Transverse colon (tissue), 4 donors: ENCODE measurements around the gene INO80B. TPM values are rescaled to one million over a fixed set of nuclear protein-coding genes. Genes with fewer than 3 reads are reported as not detected.

Experiments used
- DNase-seq: peaks from one replicate; pipeline ENCODE4 v3.0.0-alpha.2; 2019
- H3K27ac ChIP-seq, 4 donors: fragments of 200-600 bp; sonication (generic); 2 replicates each; pipeline ENCODE4 v1.5.1; 2016 to 2018; ENCODE audit warnings: inconsistent platforms in 4 of 4
- H3K27me3 ChIP-seq: fragments of 200-600 bp; sonication (generic); 2 replicates; pipeline ENCODE4 v1.5.1; 2017; ENCODE audit warnings: inconsistent platforms
- H3K36me3 ChIP-seq, 4 donors: fragments of 200-600 bp; sonication (generic); 2 replicates each; pipeline ENCODE4 v1.5.1; 2017 to 2019; ENCODE audit warnings: inconsistent platforms in 4 of 4
- H3K4me1 ChIP-seq, 4 donors: fragments of 200-600 bp; sonication (generic); 2 replicates each; pipeline ENCODE4 v1.5.1; 2017 to 2020; ENCODE audit warnings: inconsistent platforms in 4 of 4
- H3K4me3 ChIP-seq, 4 donors: fragments of 200-600 bp; sonication (generic); 1 replicate in 1 of 4; 2 replicates in 3 of 4; pipeline versions ENCODE4 v1.5.1 to v1.6.1; 2017 to 2019; ENCODE audit warnings: inconsistent platforms in 4 of 4
- H3K9me3 ChIP-seq, 2 donors: fragments of 200-600 bp; sonication (generic); 2 replicates each; pipeline ENCODE4 v1.5.1; 2017 to 2019; ENCODE audit warnings: inconsistent platforms in 2 of 2
- CTCF ChIP-seq, 5 experiments: fragments of 200-600 bp in 3 of 5; fragments of 450-650 bp in 2 of 5; sonication (generic) in 3 of 5; IDR thresholded peaks; 1 replicate in 2 of 5; 2 replicates in 3 of 5; pipeline ENCODE4 v1.5.1; 2016 to 2017; ENCODE audit warnings: antibody characterized with exemption in 5 of 5, inconsistent platforms in 3 of 5, mild to moderate bottlenecking in 2 of 5, moderate library complexity in 1 of 5
- EP300 ChIP-seq: sonication (generic); formaldehyde crosslinking; IDR thresholded peaks from one replicate; pipeline ENCODE4 v1.6.1; 2017; ENCODE audit warnings: antibody characterized with exemption, low read depth
- POLR2A ChIP-seq: fragments of 450-650 bp; IDR thresholded peaks from one replicate; pipeline ENCODE4 v1.6.1; 2016; ENCODE audit warnings: antibody characterized with exemption, mild to moderate bottlenecking, moderate library complexity
- POLR2AphosphoS5 ChIP-seq, 3 donors: sonication (generic); formaldehyde crosslinking; IDR thresholded peaks; one replicate each; pipeline ENCODE4 v1.6.1; 2016; ENCODE audit warnings: antibody characterized with exemption in 3 of 3
- WGBS, 2 donors: methylation state at CpG; one replicate each; pipeline ENCODE4 v1.1.5; 2018; ENCODE audit warnings: low coverage in 1 of 2; 5-methylcytosine and 5-hydroxymethylcytosine counted together
- in situ Hi-C, 4 donors: fragments of 200-750 bp; cut with MboI; loops; one replicate each; pipeline versions ENCODE4 v1.15.0 to v1.15.1; 2017; ENCODE audit warnings: low sequenced_read_pairs in 3 of 4, low pct_ligation_motif_present in 1 of 4, low pct_unique_long_range_greater_than_20kb in 1 of 4
- intact Hi-C: fragments of 100-400 bp; cut with DNase I; formaldehyde crosslinking; loops from one replicate; pipeline ENCODE4 v1.15.1; 2023; ENCODE audit warnings: low total_unique reads
- total RNA-seq, 4 donors: library from RNA; depleted of rRNA; stranded (reverse); fragments of >200 nt; gene quantifications; one replicate each; pipeline ENCODE4 v1.1.0, GENCODE V29; 2016

INO80B gene
- total RNA-seq, 4 donors from 2014 or later, result 12.9 to 53.9 (median 34.5) TPM

- DNase-seq, result no peak
- Histone ChIP-seq H3K27me3 (no peaks in the 10 kb centered on the region), H3K4me3 (no peak overlapping the region), H3K36me3 (no peaks in the 10 kb centered on the region), H3K27ac (no peak overlapping the region), H3K4me1 (peaks cover 11 to 31% (median 14%) of the 10 kb centered on the region in 4 donors), H3K9me3 (no peaks in the 10 kb centered on the region)
- intact Hi-C loops (no loop called here), in situ Hi-C loops (no loop called here)
- WGBS, 2 donors, result 87 to 100% methylated on average over 2 to 39 of the region's 43 CpGs
- TF ChIP-seq POLR2AphosphoS5 (IDR thresholded peaks at IDR 0.05), result no peak
- TF ChIP-seq POLR2A, result no peak
- no peak for TF ChIP-seq CTCF (IDR thresholded peaks at IDR 0.05)
- no peak for TF ChIP-seq EP300
Observed at GRCh38 chr2:74436111-74436805, 18.6 kb upstream of the INO80B start.

GRCh38 chr2:74436848-74437695, 17.8 kb upstream of the INO80B start:
- no peaks in the 10 kb centered on the region for H3K9me3 ChIP-seq
- H3K4me1 ChIP-seq, result peaks cover 11 to 39% (median 14%) of the 10 kb centered on the region in 4 donors
- in situ Hi-C loops, result no loop called here
- WGBS, 2 donors, result 56 to 70% methylated on average over 1 to 6 of the region's 6 CpGs
- H3K27ac ChIP-seq, result no peak overlapping the region
- no peaks in the 10 kb centered on the region for H3K36me3 ChIP-seq
- intact Hi-C loops, result no loop called here
- H3K4me3 ChIP-seq, result no peak overlapping the region
- DNase-seq, result no peak
- H3K27me3 ChIP-seq, result peaks cover 3% of the 10 kb centered on the region
- no peak for TF ChIP-seq CTCF (IDR thresholded peaks at IDR 0.05)
- no peak for TF ChIP-seq POLR2AphosphoS5 (IDR thresholded peaks at IDR 0.05)
- no peak for TF ChIP-seq POLR2A
- no peak for TF ChIP-seq EP300

GRCh38 chr2:74438248-74438647, 16.6 kb upstream of the INO80B start:
- intact Hi-C loops, result no loop called here

More at GRCh38 chr2:74438248-74438647, 16.6 kb upstream of the INO80B start:
- Histone ChIP-seq H3K9me3 (no peaks in the 10 kb centered on the region), H3K4me1 (peaks cover 11 to 44% (median 16%) of the 10 kb centered on the region in 4 donors), H3K27me3 (peaks cover 9% of the 10 kb centered on the region), H3K4me3 (no peak overlapping the region), H3K36me3 (no peaks in the 10 kb centered on the region), H3K27ac (no peak overlapping the region)
- no peak for TF ChIP-seq CTCF (IDR thresholded peaks at IDR 0.05)
- no peak for TF ChIP-seq POLR2AphosphoS5 (IDR thresholded peaks at IDR 0.05)
- TF ChIP-seq EP300, result no peak
- TF ChIP-seq POLR2A, result no peak
- WGBS, 2 donors, result 85 to 100% methylated on average over 1 of the region's 1 CpG
- in situ Hi-C loops, result no loop called here
- no peak for DNase-seq
